H1 (cell line): ENCODE results near the gene ARID4B. TPM values are rescaled to one million over a fixed set of nuclear protein-coding genes. Genes with fewer than 3 reads are reported as not detected.

Source experiments
- BACH1 ChIP-seq: IDR thresholded peaks from 2 replicates; pipeline ENCODE4 v1.6.1; 2012; ENCODE audit warnings: low read length, improper control_type of control experiment
- BCL11A ChIP-seq, 2 experiments: IDR thresholded peaks; one replicate each; pipeline ENCODE4 v1.6.1; 2011; ENCODE audit warnings: low read depth in 2 of 2, low read length in 2 of 2, mild to moderate bottlenecking in 2 of 2
- CBX5 ChIP-seq: fragments of 300-800, 300-1000 bp; sonication (generic); IDR thresholded peaks from 2 replicates; pipeline ENCODE4 v1.7.1; 2016; ENCODE audit warnings: antibody characterized with exemption, low read length, low read depth
- EGR1 ChIP-seq: IDR thresholded peaks from 2 replicates; pipeline ENCODE4 v1.6.1; 2011; ENCODE audit warnings: low read depth, low read length, borderline replicate concordance
- EP300 ChIP-seq, 2 experiments: IDR thresholded peaks; 1 replicate in 1 of 2; 2 replicates in 1 of 2; pipeline ENCODE4 v1.6.1; 2011 to 2012; ENCODE audit warnings: low read depth in 2 of 2, low read length in 2 of 2, mild to moderate bottlenecking in 2 of 2, borderline replicate concordance in 1 of 2, inconsistent platforms in 1 of 2, moderate library complexity in 1 of 2
- FOSL1 ChIP-seq: IDR thresholded peaks from 2 replicates; pipeline ENCODE4 v1.6.1; 2011; ENCODE audit warnings: mild to moderate bottlenecking, low read depth, low read length, moderate library complexity; ENCODE audit not compliant: insufficient read depth
- GABPA ChIP-seq: IDR thresholded peaks from 2 replicates; pipeline ENCODE4 v1.6.1; 2011; ENCODE audit warnings: mild to moderate bottlenecking, low read length, moderate library complexity, borderline replicate concordance; ENCODE audit not compliant: insufficient read depth
- KDM4A ChIP-seq: IDR thresholded peaks from one replicate; pipeline ENCODE4 v1.7.1; 2012; ENCODE audit warnings: low read depth, mild to moderate bottlenecking, moderate library complexity, low read length, inconsistent platforms; ENCODE audit not compliant: severe bottlenecking
- MAX ChIP-seq: IDR thresholded peaks from 2 replicates; pipeline ENCODE4 v1.6.1; 2012; ENCODE audit warnings: inconsistent platforms
- NANOG ChIP-seq: IDR thresholded peaks from 2 replicates; pipeline ENCODE4 v1.6.1; 2011; ENCODE audit warnings: low read length, low read depth, mild to moderate bottlenecking, inconsistent platforms; ENCODE audit not compliant: insufficient read depth, poor library complexity, severe bottlenecking
- RAD21 ChIP-seq, 2 experiments: IDR thresholded peaks in 1 of 2; conservative IDR thresholded peaks in 1 of 2; 2 replicates each; pipeline ENCODE4 v1.6.1; 2011; ENCODE audit warnings: low read depth in 2 of 2, low read length in 2 of 2, improper control_type of control experiment in 1 of 2, inconsistent platforms in 1 of 2, mild to moderate bottlenecking in 1 of 2, moderate library complexity in 1 of 2
- RBBP5 ChIP-seq: IDR thresholded peaks from 2 replicates; pipeline ENCODE4 v1.7.1; 2012; ENCODE audit warnings: low read depth, mild to moderate bottlenecking, inconsistent platforms, low read length, moderate library complexity, borderline replicate concordance
- RFX5 ChIP-seq: IDR thresholded peaks from 2 replicates; pipeline ENCODE4 v1.6.1; 2011; ENCODE audit warnings: low read depth, low read length, improper control_type of control experiment, borderline replicate concordance
- RNF2 ChIP-seq: fragments of 200-900, 300-1000 bp; sonication (generic); IDR thresholded peaks from 2 replicates; pipeline ENCODE4 v1.7.1; 2016; ENCODE audit warnings: borderline replicate concordance, low read depth, mild to moderate bottlenecking, antibody characterized with exemption, low read length; ENCODE audit not compliant: poor library complexity, severe bottlenecking; ENCODE audit errors: missing control alignments
- SAP30 ChIP-seq: fragments of 300-600 bp; sonication (generic); IDR thresholded peaks from 2 replicates; pipeline ENCODE4 v1.7.1; 2012; ENCODE audit warnings: low read length, moderate library complexity, mild to moderate bottlenecking, inconsistent platforms; ENCODE audit not compliant: insufficient read depth, insufficient replicate concordance
- SIX5 ChIP-seq: IDR thresholded peaks from 2 replicates; pipeline ENCODE4 v1.6.1; 2011; ENCODE audit warnings: mild to moderate bottlenecking, low read depth, low read length
- SP1 ChIP-seq: IDR thresholded peaks from 2 replicates; pipeline ENCODE4 v1.6.1; 2011; ENCODE audit warnings: low read depth, low read length
- SP2 ChIP-seq: IDR thresholded peaks from 2 replicates; pipeline ENCODE4 v1.6.1; 2012; ENCODE audit warnings: mild to moderate bottlenecking, low read length, inconsistent platforms
- TCF12 ChIP-seq: IDR thresholded peaks from 2 replicates; pipeline ENCODE4 v1.6.1; 2011; ENCODE audit warnings: low read depth, mild to moderate bottlenecking, low read length
- TEAD4 ChIP-seq: IDR thresholded peaks from 2 replicates; pipeline ENCODE4 v1.6.1; 2012; ENCODE audit warnings: low read depth, low read length, inconsistent platforms, mixed read lengths
- USF2 ChIP-seq: IDR thresholded peaks from 2 replicates; pipeline ENCODE4 v1.6.1; 2011; ENCODE audit warnings: low read length, improper control_type of control experiment
- polyA plus RNA-seq, 7 experiments: library from polyadenylated mRNA; depleted of rRNA in 3 of 7; stranded (reverse) in 5 of 7; unstranded in 2 of 7; fragments of >200 nt in 5 of 7; fragments of 200-250 nt in 2 of 7; gene quantifications; 1 replicate in 5 of 7; 2 replicates in 1 of 7; 4 replicates in 1 of 7; pipeline versions ENCODE4 v1.2.1 to v1.2.3, GENCODE V29; 2011 to 2013; ENCODE audit warnings: missing spikeins in 2 of 7, mixed read lengths in 2 of 7
- total RNA-seq: library from RNA; stranded (reverse); fragmentation: NEBNext Ultra II Directional; extraction: Animal tissue kit (Norgen Biotek cat#: 25700); gene quantifications from 2 replicates; pipeline ENCODE4 v1.2.1, GENCODE V29; 2021

Gene ARID4B
- total and polyA plus RNA-seq, 2 of the 8 experiments (the other 6 are each of a cell fraction or from before 2014, with no cell fraction given) = 5.1 to 28.8 TPM

GRCh38 chr1:235128456-235129328 lies 199.3 kb downstream of the ARID4B start, which contains the start of gene TOMM20 (continued):
- TF ChIP-seq USF2 (peak; percentile 89), NANOG (no peak), EP300 (IDR thresholded peaks at IDR 0.05; ENCODE audit: borderline replicate concordance in 1 of 2, low read depth in 2 of 2, low read length in 2 of 2) (no peak), TEAD4 (peak; percentile 76), KDM4A (peak; percentile 46), SIX5 (no peak), RAD21 (IDR thresholded peaks at IDR 0.05 in 1 of 2, conservative IDR thresholded peaks at IDR 0.05 in 1 of 2; ENCODE audit: low read depth in 2 of 2, low read length in 2 of 2) (no peak), CBX5 (no peak), SAP30 (no peak), RNF2 (no peak), BCL11A (IDR thresholded peaks at IDR 0.05; ENCODE audit: low read depth in 2 of 2, low read length in 2 of 2) (no peak), FOSL1 (no peak), TCF12 (no peak), GABPA (peak; percentile 82), BACH1 (no peak), SP2 (no peak), RBBP5 (peak; percentile 90; the same call in 1 of the 2 replicates), MAX (peak; percentile 94), SP1 (no peak), RFX5 (no peak), EGR1 (no peak)
